H1 (cell line): ENCODE data around the gene TMEM89. TPM values are rescaled to one million over a fixed set of nuclear protein-coding genes. Genes with fewer than 3 reads are reported as not detected.

Experiments used
- CTCF ChIA-PET: fragments of 300-600 bp; sonication (Branson Sonifier 250); formaldehyde crosslinking; loops from one replicate; lab custom pipeline; 2021; ENCODE audit not compliant: partially characterized antibody; lab: Charles Lee
- POLR2A ChIA-PET: fragments of 300-600 bp; sonication (Branson Sonifier 250); formaldehyde crosslinking; loops from one replicate; lab custom pipeline; 2021; ENCODE audit warnings: inconsistent platforms; ENCODE audit not compliant: partially characterized antibody; lab: Charles Lee
- DNase-seq, 2 experiments: peaks; one replicate each; pipeline versions ENCODE4 v3.0.0 to v3.0.0-alpha.2; 2010 to 2022; ENCODE audit warnings: low spot score in 2 of 2, low read depth in 1 of 2, mixed read lengths in 1 of 2
- FAIRE-seq: peaks from 2 replicates; lab custom pipeline; 2011; peaks lifted over from hg19 to GRCh38; lab: Jason Lieb, UNC
- H2AFZ ChIP-seq: 2 replicates; pipeline ENCODE4 v1.8.1; 2012; ENCODE audit warnings: low read length, inconsistent platforms
- H2AK5ac ChIP-seq: 2 replicates; pipeline ENCODE4 v1.6.1; 2013; ENCODE audit warnings: low read depth, low read length
- H2BK120ac ChIP-seq: replicated peaks from 2 replicates; pipeline ENCODE3; 2013; ENCODE audit warnings: low read depth, low read length, inconsistent platforms
- H2BK12ac ChIP-seq: 2 replicates; pipeline ENCODE4 v1.6.1; 2013; ENCODE audit warnings: low read depth, low read length
- H2BK15ac ChIP-seq: 2 replicates; pipeline ENCODE4 v1.6.1; 2013; ENCODE audit warnings: low read length
- H2BK20ac ChIP-seq: 2 replicates; pipeline ENCODE4 v1.6.1; 2013; ENCODE audit warnings: low read length
- H2BK5ac ChIP-seq: 2 replicates; pipeline ENCODE4 v1.6.1; 2013; ENCODE audit warnings: low read depth, low read length
- H3K14ac ChIP-seq: 2 replicates; pipeline ENCODE4 v1.6.1; 2013; ENCODE audit warnings: inconsistent platforms; ENCODE audit not compliant: insufficient read length
- H3K18ac ChIP-seq: 2 replicates; pipeline ENCODE4 v1.6.1; 2013; ENCODE audit warnings: low read length; ENCODE audit errors: extremely low read depth
- H3K23ac ChIP-seq: 2 replicates; pipeline ENCODE4 v1.6.1; 2013; ENCODE audit warnings: inconsistent platforms; ENCODE audit not compliant: insufficient read length
- H3K23me2 ChIP-seq: 2 replicates; pipeline ENCODE4 v1.6.1; 2013; ENCODE audit warnings: low read depth, low read length
- H3K27ac ChIP-seq: 2 replicates; pipeline ENCODE4 v1.6.1; 2011; ENCODE audit warnings: low read depth, low read length, inconsistent platforms
- H3K27me3 ChIP-seq, 4 experiments: replicated peaks in 1 of 4; 1 replicate in 1 of 4; 2 replicates in 3 of 4; pipeline versions ENCODE4 v1.6.1 to v1.8.1; 2011 to 2013; ENCODE audit warnings: low read length in 3 of 4, mild to moderate bottlenecking in 3 of 4, inconsistent platforms in 2 of 4, mixed read lengths in 2 of 4, moderate library complexity in 1 of 4; ENCODE audit not compliant: control insufficient read depth in 3 of 4, insufficient read depth in 3 of 4; ENCODE audit errors: extremely low read depth in 1 of 4
- H3K36me3 ChIP-seq, 4 experiments: 2 replicates each; pipeline versions ENCODE4 v1.6.1 to v1.8.1; 2011 to 2013; ENCODE audit warnings: mild to moderate bottlenecking in 4 of 4, low read length in 3 of 4, moderate library complexity in 2 of 4, control low read depth in 1 of 4, inconsistent platforms in 1 of 4; ENCODE audit not compliant: insufficient read depth in 4 of 4, control insufficient read depth in 2 of 4
- H3K4ac ChIP-seq: replicated peaks from 2 replicates; pipeline ENCODE3; 2013; ENCODE audit warnings: low read length, low read depth, mixed read lengths, inconsistent platforms; ENCODE audit not compliant: insufficient read length
- H3K4me1 ChIP-seq, 4 experiments: replicated peaks in 1 of 4; 1 replicate in 1 of 4; 2 replicates in 3 of 4; pipeline versions ENCODE4 v1.6.1 to v1.8.1; 2011 to 2013; ENCODE audit warnings: low read length in 3 of 4, inconsistent platforms in 2 of 4, mixed read lengths in 1 of 4; ENCODE audit not compliant: insufficient read depth in 4 of 4, control insufficient read depth in 3 of 4
- H3K4me2 ChIP-seq, 2 experiments: 2 replicates each; pipeline versions ENCODE4 v1.6.1 to v1.8.1; 2011 to 2013; ENCODE audit warnings: low read depth in 2 of 2, low read length in 2 of 2, control low read depth in 1 of 2, inconsistent platforms in 1 of 2, mild to moderate bottlenecking in 1 of 2; ENCODE audit not compliant: insufficient read depth in 1 of 2
- H3K4me3 ChIP-seq, 4 experiments: fragments of 200-600, 300-600 bp in 1 of 4; sonication (generic), shearing (Covaris generic), sonication (Bioruptor Twin) in 1 of 4; 2 replicates each; pipeline versions ENCODE4 v1.5.1 to v1.8.1; 2011 to 2016; ENCODE audit warnings: low read length in 4 of 4, low read depth in 3 of 4, control low read depth in 2 of 4, inconsistent platforms in 2 of 4, mild to moderate bottlenecking in 2 of 4, mixed read lengths in 1 of 4, moderate library complexity in 1 of 4; ENCODE audit not compliant: insufficient read depth in 2 of 4; ENCODE audit errors: extremely low read depth in 1 of 4
- H3K56ac ChIP-seq: replicated peaks from 2 replicates; pipeline ENCODE3; 2013; ENCODE audit warnings: low read depth, mild to moderate bottlenecking, mixed read lengths, low read length, inconsistent platforms; ENCODE audit not compliant: insufficient read length
- H3K79me1 ChIP-seq: 2 replicates; pipeline ENCODE4 v1.6.1; 2013; ENCODE audit warnings: low read depth, low read length, control low read depth
- H3K79me2 ChIP-seq, 2 experiments: 2 replicates each; pipeline versions ENCODE4 v1.6.1 to v1.8.1; 2012 to 2013; ENCODE audit warnings: low read length in 2 of 2, mild to moderate bottlenecking in 2 of 2, inconsistent platforms in 1 of 2; ENCODE audit not compliant: insufficient read depth in 2 of 2, control insufficient read depth in 1 of 2
- H3K9ac ChIP-seq, 4 experiments: replicated peaks in 1 of 4; 1 replicate in 1 of 4; 2 replicates in 3 of 4; pipeline versions ENCODE4 v1.6.1 to v1.8.1; 2011 to 2013; ENCODE audit warnings: low read depth in 3 of 4, low read length in 3 of 4, control low read depth in 2 of 4, mild to moderate bottlenecking in 2 of 4, moderate library complexity in 2 of 4, inconsistent platforms in 1 of 4; ENCODE audit errors: extremely low read depth in 1 of 4
- H3K9me3 ChIP-seq, 2 experiments: 2 replicates each; pipeline versions ENCODE4 v1.6.1 to v1.8.1; 2012 to 2013; ENCODE audit warnings: mild to moderate bottlenecking in 2 of 2, moderate library complexity in 2 of 2, control low read depth in 1 of 2, inconsistent platforms in 1 of 2, low read depth in 1 of 2, low read length in 1 of 2, mixed read lengths in 1 of 2; ENCODE audit not compliant: insufficient read depth in 2 of 2
- H4K20me1 ChIP-seq, 2 experiments: replicated peaks in 1 of 2; 2 replicates each; pipeline versions ENCODE3 to v1.8.1; 2011 to 2013; ENCODE audit warnings: inconsistent platforms in 2 of 2, low read length in 2 of 2, mild to moderate bottlenecking in 1 of 2; ENCODE audit not compliant: insufficient read depth in 2 of 2, control insufficient read depth in 1 of 2
- H4K5ac ChIP-seq: 2 replicates; pipeline ENCODE4 v1.6.1; 2013; ENCODE audit warnings: low read length, low read depth, mixed read lengths, inconsistent platforms; ENCODE audit not compliant: insufficient read length
- H4K8ac ChIP-seq: 2 replicates; pipeline ENCODE4 v1.8.0; 2013; ENCODE audit warnings: mild to moderate bottlenecking, moderate library complexity, low read length, inconsistent platforms; ENCODE audit not compliant: insufficient read depth; ENCODE audit errors: extremely low read depth
- H4K91ac ChIP-seq: replicated peaks from 2 replicates; pipeline ENCODE3; 2013; ENCODE audit warnings: low read length, mixed read lengths, inconsistent platforms; ENCODE audit not compliant: insufficient read length
- ASH2L ChIP-seq: fragments of 200-600, 300-600 bp; sonication (generic); IDR thresholded peaks from one replicate; pipeline ENCODE4 v1.7.1; 2017; ENCODE audit warnings: low read length
- CTBP2 ChIP-seq: IDR thresholded peaks from 2 replicates; pipeline ENCODE4 v1.7.0; 2011; ENCODE audit warnings: borderline replicate concordance, mild to moderate bottlenecking, moderate library complexity, mixed read lengths, low read length; ENCODE audit not compliant: insufficient read depth, insufficient read length
- SIX5 ChIP-seq: IDR thresholded peaks from 2 replicates; pipeline ENCODE4 v1.6.1; 2011; ENCODE audit warnings: mild to moderate bottlenecking, low read depth, low read length
- WGBS, 2 experiments: shearing (Covaris generic) in 1 of 2; methylation state at CpG; one replicate each; pipeline versions ENCODE4 v1.1.6 to v1.1.7; 2013 to 2015; ENCODE audit warnings: low lambda C conversion rate in 2 of 2, mixed read lengths in 2 of 2, inconsistent platforms in 1 of 2, low coverage in 1 of 2, missing lambda C conversion rate in 1 of 2; ENCODE audit not compliant: insufficient replicate concordance in 2 of 2, insufficient coverage in 1 of 2, insufficient read length in 1 of 2; ENCODE audit errors: extremely low coverage in 1 of 2, missing lambda C conversion rate in 1 of 2; 5-methylcytosine and 5-hydroxymethylcytosine counted together
- polyA plus RNA-seq, 7 experiments: library from polyadenylated mRNA; depleted of rRNA in 3 of 7; stranded (reverse) in 5 of 7; unstranded in 2 of 7; fragments of >200 nt in 5 of 7; fragments of 200-250 nt in 2 of 7; gene quantifications; 1 replicate in 5 of 7; 2 replicates in 1 of 7; 4 replicates in 1 of 7; pipeline versions ENCODE4 v1.2.1 to v1.2.3, GENCODE V29; 2011 to 2013; ENCODE audit warnings: missing spikeins in 2 of 7, mixed read lengths in 2 of 7
- total RNA-seq: library from RNA; stranded (reverse); fragmentation: NEBNext Ultra II Directional; extraction: Animal tissue kit (Norgen Biotek cat#: 25700); gene quantifications from 2 replicates; pipeline ENCODE4 v1.2.1, GENCODE V29; 2021

Gene TMEM89
- total and polyA plus RNA-seq, 2 of the 8 experiments (the other 6 are each of a cell fraction or from before 2014, with no cell fraction given), result not detected

DNA sequence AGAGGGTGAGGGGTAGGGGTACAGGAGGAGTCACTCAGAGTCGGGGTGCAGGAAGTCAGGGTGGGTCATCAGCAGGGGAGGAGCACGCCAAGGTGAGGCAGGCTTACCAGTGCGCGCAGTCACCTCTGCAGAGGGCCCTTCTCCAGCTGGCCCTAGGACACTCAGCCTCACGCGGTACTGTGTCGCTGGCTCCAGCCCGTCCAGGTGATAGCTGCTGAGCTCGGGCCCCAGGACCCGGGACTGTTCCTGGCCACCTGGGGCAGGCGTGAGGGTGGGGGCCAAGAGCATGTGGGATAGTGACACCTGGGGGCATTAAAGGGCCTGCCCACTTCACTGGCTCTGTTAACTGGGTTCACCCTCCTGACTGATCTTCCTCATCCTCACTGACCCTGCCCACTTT lies 33.9 kb downstream of the TMEM89 start:
- no peak overlapping the region for H4K8ac ChIP-seq
- no peak overlapping the region for H2BK15ac ChIP-seq
- no peak overlapping the region for H3K4me3 ChIP-seq
- H3K9me3 ChIP-seq, result no peaks in the 10 kb centered on the region
- no peak overlapping the region for H3K4me2 ChIP-seq
- no peak overlapping the region for H3K56ac ChIP-seq
- no peak for DNase-seq
- no peak overlapping the region for H2AK5ac ChIP-seq
- H3K79me1 ChIP-seq, result no peaks in the 10 kb centered on the region
- no peak overlapping the region for H4K91ac ChIP-seq
- no peak overlapping the region for H3K9ac ChIP-seq
- no peak overlapping the region for H4K5ac ChIP-seq
- H3K23ac ChIP-seq, result no peak overlapping the region
- H3K4ac ChIP-seq, result no peak overlapping the region
- ChIA-PET CTCF (interaction anchor here (1.5 to 2.9 kb wide), 3 partner anchors 10 to 48 kb away, joined by 4 to 10 read pairs (median 6); partner anchors contain the start of gene SLC26A6), POLR2A (interaction anchor here (0.8 to 2.7 kb wide), 7 partner anchors 10 to 51 kb away, joined by 3 to 16 read pairs (median 4); partner anchors contain the start of genes SLC26A6 and UQCRC1)
- H3K14ac ChIP-seq, result no peak overlapping the region
- H3K36me3 ChIP-seq, result no peaks in the 10 kb centered on the region
- no peak overlapping the region for H3K18ac ChIP-seq
- H2BK20ac ChIP-seq, result no peak overlapping the region
- 95% methylated on average over 11 of the region's 11 CpGs; no CpG with 5 or more reads in 1 of the 2 experiments for WGBS, 2 experiments
- no peaks in the 10 kb centered on the region for H3K79me2 ChIP-seq
- H2BK5ac ChIP-seq, result no peak overlapping the region
- no peak overlapping the region for H3K27ac ChIP-seq
- peaks cover 0 to 6% (median 0%) of the 10 kb centered on the region in 4 experiments; a peak in 1 of 7 replicates for H3K4me1 ChIP-seq
- H2BK12ac ChIP-seq, result no peak overlapping the region
- H4K20me1 ChIP-seq, result no peaks in the 10 kb centered on the region
- H2BK120ac ChIP-seq, result no peak overlapping the region
- no peak overlapping the region for H2AFZ ChIP-seq
- H3K27me3 ChIP-seq, result no peaks in the 10 kb centered on the region
- no peaks in the 10 kb centered on the region for H3K23me2 ChIP-seq
- TF ChIP-seq CTBP2, result no peak
- no peak for TF ChIP-seq SIX5
- TF ChIP-seq ASH2L, result no peak
- no peak for FAIRE-seq
